Endodermal cell (in vitro differentiated cells): ENCODE results near the gene FUT2. TPM values are rescaled to one million over a fixed set of nuclear protein-coding genes. Genes with fewer than 3 reads are reported as not detected.

Experiments
- DNase-seq: peaks from one replicate; pipeline ENCODE4 v3.0.0-alpha.2; 2017
- H3K27ac ChIP-seq: 2 replicates; pipeline ENCODE4 v1.5.1; 2013; ENCODE audit warnings: mild to moderate bottlenecking, low read depth, low read length, moderate library complexity
- H3K27me3 ChIP-seq: 2 replicates; pipeline ENCODE4 v1.6.1; 2013; ENCODE audit warnings: mild to moderate bottlenecking, low read length, moderate library complexity; ENCODE audit not compliant: insufficient read depth, control insufficient read depth, poor library complexity, severe bottlenecking
- H3K36me3 ChIP-seq: 2 replicates; pipeline ENCODE4 v1.7.0; 2013; ENCODE audit warnings: mild to moderate bottlenecking, low read length, moderate library complexity; ENCODE audit not compliant: control insufficient read depth, insufficient read depth
- H3K4me1 ChIP-seq: one replicate; pipeline ENCODE4 v1.7.0; 2013; ENCODE audit warnings: low read length; ENCODE audit not compliant: control insufficient read depth, insufficient read depth
- H3K4me3 ChIP-seq: 2 replicates; pipeline ENCODE4 v1.5.1; 2013; ENCODE audit warnings: mild to moderate bottlenecking, low read length, moderate library complexity
- H3K9ac ChIP-seq: 2 replicates; pipeline ENCODE4 v1.6.1; 2013; ENCODE audit warnings: mild to moderate bottlenecking, low read length, moderate library complexity; ENCODE audit not compliant: poor library complexity, severe bottlenecking; ENCODE audit errors: extremely low read depth
- H3K9me3 ChIP-seq: 2 replicates; pipeline ENCODE4 v1.6.1; 2013; ENCODE audit warnings: mild to moderate bottlenecking, low read length, moderate library complexity; ENCODE audit not compliant: control insufficient read depth
- H3K27ac Mint-ChIP-seq: 2 replicates; pipeline ENCODE4 v1.8.0; 2020; ENCODE audit warnings: mixed read lengths
- H3K27me3 Mint-ChIP-seq: 2 replicates; pipeline ENCODE4 v1.8.0; 2021; ENCODE audit warnings: mild to moderate bottlenecking, mixed read lengths; ENCODE audit not compliant: insufficient read depth
- H3K36me3 Mint-ChIP-seq: 2 replicates; pipeline ENCODE4 v1.8.0; 2020; ENCODE audit warnings: low read depth, mixed read lengths
- H3K4me1 Mint-ChIP-seq: 2 replicates; pipeline ENCODE4 v1.8.0; 2020; ENCODE audit warnings: mixed read lengths
- H3K4me3 Mint-ChIP-seq: 2 replicates; pipeline ENCODE4 v1.8.0; 2020; ENCODE audit warnings: mild to moderate bottlenecking, moderate library complexity, mixed read lengths
- H3K9me3 Mint-ChIP-seq: 2 replicates; pipeline ENCODE4 v1.8.0; 2020; ENCODE audit warnings: mild to moderate bottlenecking, mixed read lengths
- WGBS, 2 experiments: methylation state at CpG; one replicate each; pipeline versions ENCODE4 v1.1.5 to v1.1.7; 2013; ENCODE audit warnings: missing lambda C conversion rate in 2 of 2, mixed read lengths in 1 of 2; ENCODE audit not compliant: insufficient coverage in 1 of 2, insufficient read length in 1 of 2; 5-methylcytosine and 5-hydroxymethylcytosine counted together
- total RNA-seq, 2 donors: library from RNA; stranded (reverse); fragmentation: NEBNext Ultra II Directional in 1 of 2; extraction: Animal tissue kit (Norgen Biotek cat#: 25700) in 1 of 2; gene quantifications; 2 replicates in 1 of 2; 3 replicates in 1 of 2; pipeline ENCODE4 v1.2.1, GENCODE V29; 2021
- TF ChIP-seq, protein P1 (sequence below): fragments of 200-600 bp; sonication (generic); conservative IDR thresholded peaks from 2 replicates; pipeline ENCODE4 v1.5.0; 2021; ENCODE audit warnings: antibody characterized with exemption, mild to moderate bottlenecking

Gene FUT2
- total RNA-seq, 2 donors from 2014 or later: 5.8 to 11.0 TPM

DNA sequence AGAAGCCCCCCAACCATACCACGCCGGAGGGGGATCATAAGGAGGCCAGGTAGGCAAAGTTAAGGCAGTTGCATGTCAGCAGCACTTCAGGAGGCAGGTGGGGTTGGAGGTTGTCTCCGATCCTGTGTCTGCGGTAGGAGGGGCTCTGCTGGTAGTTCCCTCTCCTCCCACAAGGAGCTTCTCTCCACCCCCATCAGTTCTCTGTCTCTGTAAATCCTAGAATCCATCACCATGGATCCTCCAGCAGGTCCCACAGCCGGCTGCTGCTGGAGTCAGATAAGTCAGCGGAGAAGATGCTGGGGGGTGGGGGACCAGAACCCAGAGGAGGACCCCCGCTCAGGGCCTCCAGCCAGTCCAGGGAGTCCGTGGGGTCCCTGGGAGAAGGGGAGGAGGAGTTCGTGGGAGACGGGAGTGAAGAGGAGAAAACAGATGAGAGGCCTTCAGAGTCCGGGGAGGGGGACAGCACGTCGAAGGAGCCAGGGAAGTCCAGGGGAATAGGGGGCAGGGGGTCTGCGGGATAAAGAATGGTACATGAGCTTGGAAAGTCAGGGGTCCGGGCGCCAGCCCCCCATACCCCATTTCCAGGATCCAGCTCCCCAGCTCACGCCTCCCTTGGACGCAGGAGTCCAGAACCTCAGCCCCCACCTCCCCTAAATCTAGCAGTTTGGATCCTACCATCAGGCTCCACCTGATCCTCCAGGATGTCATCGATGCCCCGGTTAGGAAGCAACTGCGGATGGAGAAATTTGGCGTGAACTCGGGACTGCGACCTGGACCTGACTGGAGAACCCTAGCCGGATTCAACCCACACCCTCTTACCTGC is 17.5 kb downstream of the FUT2 start:
- H3K4me3 Mint-ChIP-seq: peak overlapping the region; percentile 75
- Histone ChIP-seq H3K36me3 (no peaks in the 10 kb centered on the region), H3K4me3 (peak overlapping the region; percentile 91), H3K4me1 (no peaks in the 10 kb centered on the region), H3K9me3 (peaks cover 4% of the 10 kb centered on the region), H3K27ac (no peak overlapping the region), H3K27me3 (no peaks in the 10 kb centered on the region), H3K9ac (peak overlapping the region; percentile 52)
- WGBS, 2 experiments: 4 to 7% methylated on average over 5 to 20 of the region's 25 CpGs
- peaks cover 7% of the 10 kb centered on the region for H3K27me3 Mint-ChIP-seq
- peaks cover 7% of the 10 kb centered on the region for H3K9me3 Mint-ChIP-seq
- peaks cover 13% of the 10 kb centered on the region for H3K4me1 Mint-ChIP-seq
- TF ChIP-seq, protein P1, sequence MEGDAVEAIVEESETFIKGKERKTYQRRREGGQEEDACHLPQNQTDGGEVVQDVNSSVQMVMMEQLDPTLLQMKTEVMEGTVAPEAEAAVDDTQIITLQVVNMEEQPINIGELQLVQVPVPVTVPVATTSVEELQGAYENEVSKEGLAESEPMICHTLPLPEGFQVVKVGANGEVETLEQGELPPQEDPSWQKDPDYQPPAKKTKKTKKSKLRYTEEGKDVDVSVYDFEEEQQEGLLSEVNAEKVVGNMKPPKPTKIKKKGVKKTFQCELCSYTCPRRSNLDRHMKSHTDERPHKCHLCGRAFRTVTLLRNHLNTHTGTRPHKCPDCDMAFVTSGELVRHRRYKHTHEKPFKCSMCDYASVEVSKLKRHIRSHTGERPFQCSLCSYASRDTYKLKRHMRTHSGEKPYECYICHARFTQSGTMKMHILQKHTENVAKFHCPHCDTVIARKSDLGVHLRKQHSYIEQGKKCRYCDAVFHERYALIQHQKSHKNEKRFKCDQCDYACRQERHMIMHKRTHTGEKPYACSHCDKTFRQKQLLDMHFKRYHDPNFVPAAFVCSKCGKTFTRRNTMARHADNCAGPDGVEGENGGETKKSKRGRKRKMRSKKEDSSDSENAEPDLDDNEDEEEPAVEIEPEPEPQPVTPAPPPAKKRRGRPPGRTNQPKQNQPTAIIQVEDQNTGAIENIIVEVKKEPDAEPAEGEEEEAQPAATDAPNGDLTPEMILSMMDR: peak; percentile 69
- peaks cover 8% of the 10 kb centered on the region for H3K36me3 Mint-ChIP-seq
- H3K27ac Mint-ChIP-seq: peak overlapping the region; percentile 55
- peak; percentile 88 for DNase-seq

DNA sequence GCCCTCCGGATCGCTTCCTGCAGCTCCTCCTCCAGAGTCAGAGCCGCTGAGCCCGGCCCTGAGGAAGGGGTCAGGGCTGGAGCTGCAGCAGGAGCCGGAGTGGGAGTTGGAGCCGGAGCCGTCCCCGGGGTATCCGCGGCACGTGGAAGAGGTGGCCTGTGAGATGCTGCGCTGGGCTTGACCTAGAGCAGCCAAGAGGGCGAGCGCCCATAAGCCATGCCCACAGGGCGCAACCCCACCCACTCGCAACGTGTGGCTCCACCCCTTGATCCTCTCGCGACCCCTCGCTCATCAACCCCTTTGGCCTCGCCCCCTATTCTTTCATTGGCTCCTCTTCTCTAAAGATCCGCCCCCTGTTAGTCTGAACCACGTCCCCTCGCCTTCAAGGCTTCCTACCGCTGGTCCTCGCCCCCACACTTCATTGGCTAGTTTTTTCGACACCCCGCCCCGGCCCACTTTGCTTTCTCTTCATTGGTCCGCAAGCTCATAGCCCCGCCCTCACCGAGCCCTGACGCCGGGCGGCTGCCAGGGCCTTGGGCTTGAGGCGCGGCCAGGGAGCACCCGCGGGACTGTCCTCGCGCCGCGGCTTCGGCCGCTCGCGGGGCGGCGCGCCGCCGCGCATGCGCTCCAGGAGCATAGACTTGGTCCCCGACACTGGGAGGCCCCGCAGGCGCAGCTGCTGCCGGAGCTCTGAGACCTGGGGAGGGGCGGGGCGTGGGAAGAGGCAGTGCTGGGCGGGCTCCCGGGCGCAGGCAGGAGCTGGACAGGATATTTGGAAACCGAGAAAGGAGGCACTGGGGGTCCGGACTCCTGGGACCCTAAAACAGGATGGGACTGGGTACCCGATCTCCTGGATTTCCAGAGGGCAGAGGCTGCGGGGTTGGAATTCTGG is 18.3 kb downstream of the FUT2 start:
- peak overlapping the region; percentile 90 for H3K27ac Mint-ChIP-seq
- no peaks in the 10 kb centered on the region for H3K27me3 ChIP-seq
- H3K27ac ChIP-seq: peak overlapping the region; percentile 55
- H3K4me3 ChIP-seq: peak overlapping the region; percentile 91
- H3K4me1 ChIP-seq: no peaks in the 10 kb centered on the region
- H3K36me3 Mint-ChIP-seq: peaks cover 8% of the 10 kb centered on the region
- WGBS, 2 experiments: 1 to 4% methylated on average over 18 to 67 of the region's 67 CpGs
- H3K36me3 ChIP-seq: no peaks in the 10 kb centered on the region
- peaks cover 4% of the 10 kb centered on the region for H3K9me3 ChIP-seq
- peaks cover 21% of the 10 kb centered on the region for H3K4me1 Mint-ChIP-seq
- peaks cover 7% of the 10 kb centered on the region for H3K9me3 Mint-ChIP-seq
- peak; percentile 100 for DNase-seq
- H3K9ac ChIP-seq: peak overlapping the region; percentile 59
- H3K4me3 Mint-ChIP-seq: peak overlapping the region; percentile 75
- TF ChIP-seq, protein P1: no peak
- peaks cover 5% of the 10 kb centered on the region for H3K27me3 Mint-ChIP-seq
